GM20000 (cell line): ENCODE data around the gene MTMR1.

ENCODE experiments used
- DNase-seq: peaks from one replicate; pipeline ENCODE4 v3.0.0; 2012; ENCODE audit warnings: low spot score
- CTCF ChIP-seq: IDR thresholded peaks from 2 replicates; pipeline ENCODE4 v1.5.1; 2012; ENCODE audit warnings: mild to moderate bottlenecking, control low read depth; ENCODE audit errors: extremely low read depth, missing control alignments

The MTMR1 gene

GRCh38 chrX:150683536-150684146, 9.6 kb upstream of the MTMR1 start:
- DNase-seq = peak; percentile 19
- TF ChIP-seq CTCF = peak; percentile 15

- no peak for DNase-seq
- TF ChIP-seq CTCF = no peak
Observed at GRCh38 chrX:150688911-150689451, 4.2 kb upstream of the MTMR1 start.

GRCh38 chrX:150690126-150690525, 3.1 kb upstream of the MTMR1 start:
- TF ChIP-seq CTCF = no peak
- DNase-seq = no peak

- DNase-seq = no peak
- TF ChIP-seq CTCF = no peak
Observed at GRCh38 chrX:150692296-150692695, 900 bp upstream of the MTMR1 start.

GRCh38 chrX:150693725-150694574, 754 bp downstream of the MTMR1 start:
- peak; percentile 90 for DNase-seq

GRCh38 chrX:150694738-150695410, 1.7 kb downstream of the MTMR1 start:
- peak; percentile 58 for DNase-seq
- TF ChIP-seq CTCF = no peak

More at GRCh38 chrX:150693725-150694574, 754 bp downstream of the MTMR1 start:
- TF ChIP-seq CTCF = no peak
